WTC11 (cell line): ENCODE measurements around the gene TBC1D22A. TPM values are rescaled to one million over a fixed set of nuclear protein-coding genes. Genes with fewer than 3 reads are reported as not detected.

Experiments
- ATAC-seq: fragments of 200-7000 bp; cut with Tn5 transposase; 2 replicates; pipeline ENCODE4 v1.10.0; 2021; ENCODE audit warnings: mild to moderate bottlenecking, moderate library complexity
- CTCF ChIA-PET: fragments of 300-600 bp; sonication (Branson Sonifier 250); formaldehyde crosslinking; loops from one replicate; lab custom pipeline; 2021; ENCODE audit warnings: antibody characterized with exemption; lab: Charles Lee
- POLR2A ChIA-PET: fragments of 350-600 bp; sonication (Branson Sonifier 250); formaldehyde crosslinking; loops from one replicate; lab custom pipeline; 2021; ENCODE audit warnings: antibody characterized with exemption; lab: Charles Lee
- DNase-seq: peaks from one replicate; pipeline ENCODE4 v3.0.0; 2021; ENCODE audit warnings: low spot score
- H3K27ac Mint-ChIP-seq: 2 replicates; pipeline ENCODE4 v1.8.0; 2021; ENCODE audit warnings: mixed read lengths
- H3K27me3 Mint-ChIP-seq: 2 replicates; pipeline ENCODE4 v1.8.0; 2021; ENCODE audit warnings: low read depth, mild to moderate bottlenecking, moderate library complexity, mixed read lengths
- H3K36me3 Mint-ChIP-seq: 2 replicates; pipeline ENCODE4 v1.8.0; 2021; ENCODE audit warnings: mixed read lengths
- H3K4me1 Mint-ChIP-seq: 2 replicates; pipeline ENCODE4 v1.8.0; 2022; ENCODE audit warnings: mixed read lengths
- H3K4me3 Mint-ChIP-seq: 2 replicates; pipeline ENCODE4 v1.8.0; 2021; ENCODE audit warnings: mild to moderate bottlenecking, moderate library complexity, mixed read lengths
- H3K9me3 Mint-ChIP-seq: 2 replicates; pipeline ENCODE4 v1.8.0; 2021; ENCODE audit warnings: mixed read lengths
- E2F1 ChIP-seq: sonication (generic); formaldehyde crosslinking; IDR thresholded peaks from 2 replicates; pipeline ENCODE4 v1.8.0; 2022; ENCODE audit warnings: mild to moderate bottlenecking, missing genetic modification reagents
- E2F4 ChIP-seq: sonication (generic); formaldehyde crosslinking; IDR thresholded peaks from 2 replicates; pipeline ENCODE4 v1.8.1; 2022; ENCODE audit warnings: low read depth, mild to moderate bottlenecking, moderate library complexity, missing genetic modification reagents, borderline replicate concordance
- EMX1 ChIP-seq: fragments of 250-450 bp; sonication (Bioruptor Pico); IDR thresholded peaks from 2 replicates; pipeline ENCODE4 v1.8.0; 2021; ENCODE audit warnings: mild to moderate bottlenecking
- FOXP4 ChIP-seq: sonication (generic); formaldehyde crosslinking; IDR thresholded peaks from 2 replicates; pipeline ENCODE4 v1.8.0; 2022; ENCODE audit warnings: mild to moderate bottlenecking, missing genetic modification reagents
- JUN ChIP-seq: sonication (generic); formaldehyde crosslinking; IDR thresholded peaks from 2 replicates; pipeline ENCODE4 v1.8.0; 2023; ENCODE audit warnings: mild to moderate bottlenecking, missing genetic modification reagents
- NFE2L1 ChIP-seq: sonication (generic); formaldehyde crosslinking; IDR thresholded peaks from 2 replicates; pipeline ENCODE4 v1.8.1; 2023; ENCODE audit warnings: missing genetic modification reagents
- SMAD3 ChIP-seq: sonication (generic); formaldehyde crosslinking; IDR thresholded peaks from 2 replicates; pipeline ENCODE4 v1.8.0; 2022; ENCODE audit warnings: missing genetic modification reagents, mild to moderate bottlenecking, borderline replicate concordance
- SP1 ChIP-seq: sonication (generic); formaldehyde crosslinking; conservative IDR thresholded peaks from 2 replicates; pipeline ENCODE4 v1.8.1; 2022; ENCODE audit warnings: missing genetic modification reagents
- STAT6 ChIP-seq: sonication (generic); formaldehyde crosslinking; conservative IDR thresholded peaks from 2 replicates; pipeline ENCODE4 v1.8.1; 2023; ENCODE audit warnings: mild to moderate bottlenecking, low read depth, missing genetic modification reagents, moderate library complexity
- TEAD1 ChIP-seq: sonication (generic); formaldehyde crosslinking; IDR thresholded peaks from 2 replicates; pipeline ENCODE4 v1.8.0; 2022; ENCODE audit warnings: mild to moderate bottlenecking, missing genetic modification reagents
- ZNF219 ChIP-seq: sonication (generic); formaldehyde crosslinking; IDR thresholded peaks from 2 replicates; pipeline ENCODE4 v1.8.0; 2023; ENCODE audit warnings: missing genetic modification reagents, mild to moderate bottlenecking, borderline replicate concordance
- ZNF281 ChIP-seq: sonication (generic); formaldehyde crosslinking; IDR thresholded peaks from 2 replicates; pipeline ENCODE4 v1.8.0; 2023; ENCODE audit warnings: mild to moderate bottlenecking, missing genetic modification reagents
- ZNF317 ChIP-seq: sonication (generic); formaldehyde crosslinking; IDR thresholded peaks from 2 replicates; pipeline ENCODE4 v1.8.1; 2023; ENCODE audit warnings: low read depth, mild to moderate bottlenecking, moderate library complexity, missing genetic modification reagents, borderline replicate concordance
- ZNF423 ChIP-seq: fragments of 250-450 bp; sonication (Bioruptor Pico); IDR thresholded peaks from 2 replicates; pipeline ENCODE4 v2.1.2; 2022; ENCODE audit warnings: mild to moderate bottlenecking, moderate library complexity
- total RNA-seq: library from RNA; stranded (reverse); gene quantifications from 3 replicates; pipeline ENCODE4 v1.2.3, GENCODE V29; 2021
- TF ChIP-seq, protein P1 (sequence below): sonication (generic); formaldehyde crosslinking; IDR thresholded peaks from 2 replicates; pipeline ENCODE4 v1.8.0; 2022; ENCODE audit warnings: mild to moderate bottlenecking, missing genetic modification reagents

The TBC1D22A gene
- total RNA-seq, 1 experiment from 2014 or later = 18.1 TPM

GRCh38 chr22:47207846-47208554, 445.6 kb downstream of the TBC1D22A start (continued):
- TF ChIP-seq TEAD1 (CRISPR knock-in tag) (no peak), EMX1 (no peak), ZNF317 (no peak), SP1 (CRISPR knock-in tag) (no peak), FOXP4 (CRISPR knock-in tag) (no peak), JUN (CRISPR knock-in tag) (no peak), ZNF219 (CRISPR knock-in tag) (no peak), STAT6 (CRISPR knock-in tag) (no peak), SMAD3 (CRISPR knock-in tag) (no peak), ZNF423 (CRISPR knock-in tag) (no peak), E2F1 (CRISPR knock-in tag) (no peak), E2F4 (CRISPR knock-in tag) (no peak)
- TF ChIP-seq, protein P1, sequence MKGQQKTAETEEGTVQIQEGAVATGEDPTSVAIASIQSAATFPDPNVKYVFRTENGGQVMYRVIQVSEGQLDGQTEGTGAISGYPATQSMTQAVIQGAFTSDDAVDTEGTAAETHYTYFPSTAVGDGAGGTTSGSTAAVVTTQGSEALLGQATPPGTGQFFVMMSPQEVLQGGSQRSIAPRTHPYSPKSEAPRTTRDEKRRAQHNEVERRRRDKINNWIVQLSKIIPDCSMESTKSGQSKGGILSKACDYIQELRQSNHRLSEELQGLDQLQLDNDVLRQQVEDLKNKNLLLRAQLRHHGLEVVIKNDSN (CRISPR knock-in tag) = no peak
- TF ChIP-seq, all 79 proteins: peak for 0

GRCh38 chr22:47208630-47209029, 446.2 kb downstream of the TBC1D22A start:
- Mint-ChIP-seq H3K9me3 (peaks cover 26% of the 10 kb centered on the region), H3K4me3 (no peak overlapping the region), H3K4me1 (no peaks in the 10 kb centered on the region), H3K36me3 (peaks cover 19% of the 10 kb centered on the region), H3K27ac (no peak overlapping the region), H3K27me3 (no peaks in the 10 kb centered on the region; the same call in none of the 2 replicates)
- TF ChIP-seq ZNF281 (CRISPR knock-in tag) (no peak), NFE2L1 (CRISPR knock-in tag) (no peak)
- TF ChIP-seq, protein P1 (CRISPR knock-in tag) = no peak
- ATAC-seq (no peak), DNase-seq (no peak)
- ChIA-PET CTCF (no interaction called here), POLR2A (no interaction called here)
